CD4-positive, alpha-beta memory T cell (primary cell): ENCODE measurements around the gene LCN2. TPM values are rescaled to one million over a fixed set of nuclear protein-coding genes. Genes with fewer than 3 reads are reported as not detected.

ENCODE experiments used
- CTCF ChIA-PET: fragments of 350-600 bp; sonication (Branson Sonifier 250); formaldehyde crosslinking; loops from one replicate; lab custom pipeline; 2021; ENCODE audit warnings: inconsistent platforms; ENCODE audit not compliant: partially characterized antibody; lab: Charles Lee
- POLR2A ChIA-PET: fragments of 350-600 bp; sonication (Branson Sonifier 250); formaldehyde crosslinking; loops from one replicate; lab custom pipeline; 2021; ENCODE audit not compliant: partially characterized antibody; lab: Charles Lee
- DNase-seq, 5 donors: peaks; one replicate each; pipeline versions ENCODE4 v3.0.0 to v3.0.0-alpha.2; 2020 to 2022; ENCODE audit warnings: mixed read lengths in 1 of 5
- H3K27ac ChIP-seq: one replicate; pipeline ENCODE4 v1.7.0; 2013; ENCODE audit warnings: low read depth, low read length
- H3K27me3 ChIP-seq: 2 replicates; pipeline ENCODE4 v1.7.0; 2013; ENCODE audit warnings: mild to moderate bottlenecking, low read length, moderate library complexity; ENCODE audit not compliant: insufficient read depth
- H3K36me3 ChIP-seq: 2 replicates; pipeline ENCODE4 v1.7.0; 2013; ENCODE audit warnings: mild to moderate bottlenecking, low read length, moderate library complexity; ENCODE audit not compliant: insufficient read depth
- H3K4me1 ChIP-seq: 2 replicates; pipeline ENCODE4 v1.7.0; 2013; ENCODE audit warnings: mild to moderate bottlenecking, low read length, moderate library complexity; ENCODE audit not compliant: insufficient read depth
- H3K4me3 ChIP-seq, 2 donors: one replicate each; pipeline ENCODE4 v1.7.0; 2013; ENCODE audit warnings: low read length in 2 of 2, mild to moderate bottlenecking in 1 of 2
- H3K9me3 ChIP-seq, 2 donors: one replicate each; pipeline ENCODE4 v1.7.0; 2013; ENCODE audit warnings: low read length in 2 of 2, control low read depth in 1 of 2; ENCODE audit not compliant: control insufficient read depth in 1 of 2
- H3K27ac Mint-ChIP-seq, 7 donors: one replicate each; pipeline ENCODE4 v1.8.0; 2020 to 2021; ENCODE audit warnings: mixed read lengths in 7 of 7, mild to moderate bottlenecking in 6 of 7, inconsistent platforms in 3 of 7, moderate library complexity in 3 of 7
- H3K27me3 Mint-ChIP-seq, 2 donors: one replicate each; pipeline ENCODE4 v1.8.0; 2020 to 2021; ENCODE audit warnings: mixed read lengths in 2 of 2
- H3K36me3 Mint-ChIP-seq, 2 donors: one replicate each; pipeline ENCODE4 v1.8.0; 2020 to 2021; ENCODE audit warnings: mixed read lengths in 2 of 2, inconsistent platforms in 1 of 2, mild to moderate bottlenecking in 1 of 2
- H3K4me1 Mint-ChIP-seq, 4 donors: one replicate each; pipeline ENCODE4 v1.8.0; 2020 to 2021; ENCODE audit warnings: mixed read lengths in 4 of 4, mild to moderate bottlenecking in 1 of 4
- H3K4me3 Mint-ChIP-seq, 8 donors: one replicate each; pipeline ENCODE4 v1.8.0; 2020 to 2021; ENCODE audit warnings: mixed read lengths in 8 of 8, mild to moderate bottlenecking in 7 of 8, moderate library complexity in 6 of 8, inconsistent platforms in 3 of 8
- H3K9me3 Mint-ChIP-seq, 8 donors: one replicate each; pipeline ENCODE4 v1.8.0; 2020 to 2021; ENCODE audit warnings: mixed read lengths in 8 of 8, mild to moderate bottlenecking in 5 of 8, inconsistent platforms in 3 of 8, moderate library complexity in 1 of 8
- intact Hi-C: fragments of 100-400 bp; cut with micrococcal nuclease; formaldehyde crosslinking; loops from one replicate; pipeline ENCODE4 v1.15.1; 2023
- polyA plus RNA-seq, 2 donors: library from polyadenylated mRNA; unstranded; fragments of 300-500 nt; fragmentation: Illumina TruSeq; gene quantifications; one replicate each; pipeline ENCODE4 v1.2.3, GENCODE V29; 2021
- total RNA-seq, 2 experiments: library from RNA; stranded (reverse); gene quantifications; one replicate each; pipeline ENCODE4 v1.2.3, GENCODE V29; 2021

LCN2 gene
- total and polyA plus RNA-seq, 4 experiments from 2014 or later, result not detected

DNA sequence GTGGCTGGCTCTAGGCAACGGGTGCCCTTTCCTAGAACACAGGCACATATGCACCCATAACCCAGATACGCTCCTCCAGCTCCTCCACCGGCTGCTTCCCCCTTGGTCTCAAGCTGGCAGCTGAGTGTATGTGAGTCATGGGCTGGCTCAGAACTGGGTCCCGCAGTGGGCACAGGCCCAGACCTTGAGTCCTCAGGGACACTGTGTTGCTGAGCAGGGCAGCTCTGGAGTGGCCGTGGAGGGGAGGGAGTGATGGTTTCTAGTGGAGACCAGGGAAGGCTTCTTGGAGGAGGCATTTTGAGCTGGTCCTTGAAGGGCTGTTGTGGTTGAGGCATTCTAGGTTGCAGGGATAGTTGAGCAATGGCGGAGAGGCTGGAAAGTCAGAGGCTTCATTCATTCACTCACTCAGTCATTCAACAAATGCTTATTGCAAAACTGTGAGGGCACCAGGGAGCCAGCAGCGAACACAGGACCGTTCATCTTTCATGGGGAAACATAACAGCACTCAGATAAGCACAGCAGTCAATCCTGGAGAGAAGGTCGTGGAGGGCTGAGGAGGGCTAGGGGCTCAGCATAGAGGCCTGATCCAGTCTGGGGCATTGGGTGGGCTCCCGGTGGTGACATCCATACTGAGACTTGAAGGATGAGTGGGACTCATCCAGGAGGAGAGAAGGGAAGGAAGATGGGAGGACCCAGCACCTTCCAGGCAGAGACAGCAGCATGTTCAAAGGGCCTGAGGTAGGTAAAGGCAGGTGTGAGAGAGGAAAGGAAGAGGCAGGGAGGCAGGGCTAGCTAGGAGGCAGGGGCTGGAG lies 13.2 kb downstream of the LCN2 start:
- H3K27ac Mint-ChIP-seq, result peak overlapping the region in 6 of 7 donors; percentile 30 to 64 (median 40)
- no peak overlapping the region for H3K27ac ChIP-seq
- H3K27me3 ChIP-seq, result no peaks in the 10 kb centered on the region
- DNase-seq, result no peak
- ChIA-PET CTCF (interaction anchor here (1.6 kb wide), 1 partner anchor 93 kb away, joined by 4 read pairs; no protein-coding TSS in a partner anchor), POLR2A (interaction anchor here (0.9 to 3.3 kb wide), 4 partner anchors 8 to 28 kb away, joined by 3 to 21 read pairs (median 4); partner anchors contain the start of gene CIZ1)
- H3K4me1 Mint-ChIP-seq, result peaks cover 9 to 27% (median 20%) of the 10 kb centered on the region in 4 donors
- peaks cover 16% of the 10 kb centered on the region for H3K4me1 ChIP-seq
- no peak overlapping the region for H3K4me3 ChIP-seq
- H3K27me3 Mint-ChIP-seq, result no peaks in the 10 kb centered on the region
- peaks cover 13 to 41% of the 10 kb centered on the region in 2 donors for H3K36me3 Mint-ChIP-seq
- peak overlapping the region in 6 of 8 donors; percentile 26 to 73 (median 44) for H3K4me3 Mint-ChIP-seq
- H3K9me3 Mint-ChIP-seq, result no peaks in the 10 kb centered on the region
- H3K9me3 ChIP-seq, result no peaks in the 10 kb centered on the region
- intact Hi-C loops, result no loop called here
- peaks cover 22% of the 10 kb centered on the region for H3K36me3 ChIP-seq

DNA sequence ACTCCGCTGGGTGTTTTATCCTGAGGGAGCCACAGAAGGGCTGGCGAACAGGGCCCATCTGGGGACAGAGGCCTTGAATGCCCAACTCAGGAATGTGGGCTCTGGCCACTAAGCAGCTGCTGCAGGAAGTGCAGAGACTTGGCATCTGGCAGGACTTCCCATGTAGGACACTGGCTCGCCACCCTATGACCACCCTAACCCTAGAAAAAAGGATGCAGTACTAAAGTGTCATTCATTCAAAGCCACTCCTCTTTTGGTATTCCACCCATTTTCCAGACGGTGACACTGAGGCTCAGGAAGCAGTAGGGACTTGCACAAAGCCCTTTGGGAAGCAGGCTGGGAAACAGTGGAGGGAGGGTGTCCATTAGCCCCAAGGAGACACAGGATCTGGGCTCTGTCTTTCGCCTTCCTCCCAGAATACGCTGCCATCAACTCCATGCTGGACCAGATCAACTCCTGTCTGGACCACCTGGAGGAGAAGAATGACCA lies 13.8 kb downstream of the LCN2 start:
- H3K4me1 Mint-ChIP-seq, result peaks cover 9 to 27% (median 20%) of the 10 kb centered on the region in 4 donors
- no peaks in the 10 kb centered on the region for H3K9me3 Mint-ChIP-seq

DNA sequence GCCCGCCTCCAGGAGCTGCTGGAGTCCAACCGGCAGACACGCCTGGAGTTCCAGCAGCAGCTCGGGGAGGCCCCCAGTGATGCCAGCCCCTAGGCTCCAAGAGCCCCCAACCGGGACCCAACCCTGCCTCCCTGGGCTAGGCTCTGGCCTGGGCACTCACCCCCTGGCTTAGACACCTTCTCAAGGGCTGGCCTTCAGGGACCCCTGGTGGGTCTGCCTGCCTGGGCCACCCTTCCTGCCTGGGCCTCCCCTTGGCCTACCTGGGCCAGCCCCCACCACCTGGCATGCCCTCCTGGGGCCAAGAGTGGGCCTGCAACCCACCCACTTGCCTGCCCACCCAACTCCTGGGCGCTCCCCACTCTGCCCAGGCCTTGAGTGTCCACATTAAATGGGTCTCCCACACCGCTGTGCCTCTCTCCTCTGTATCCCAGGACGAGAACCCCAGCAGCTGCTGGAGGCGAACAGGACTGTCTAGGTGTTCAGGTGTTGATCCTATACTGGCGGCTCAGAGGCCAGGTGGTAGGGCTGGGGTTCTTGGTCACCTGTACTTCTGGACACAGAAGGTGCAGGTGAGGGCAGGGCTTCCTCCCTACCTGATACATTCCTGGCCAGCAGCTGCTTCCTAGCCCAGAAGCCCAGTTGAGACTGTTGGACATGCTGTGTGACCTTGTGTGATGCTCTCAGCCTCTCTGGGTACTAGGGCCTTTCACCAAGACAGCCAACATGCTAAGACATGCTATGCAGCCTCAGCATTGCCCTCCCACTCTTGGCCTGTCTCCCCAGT lies 14.5 kb downstream of the LCN2 start:
- no peaks in the 10 kb centered on the region for H3K9me3 Mint-ChIP-seq
- CTCF ChIA-PET, result no interaction called here
- H3K36me3 Mint-ChIP-seq, result peaks cover 16 to 48% of the 10 kb centered on the region in 2 donors
- POLR2A ChIA-PET, result interaction anchor here (1.6 kb wide), 1 partner anchor 27 kb away, joined by 3 read pairs; the partner anchor contains the start of gene CIZ1
- peaks cover 11 to 27% (median 20%) of the 10 kb centered on the region in 4 donors for H3K4me1 Mint-ChIP-seq
- Histone ChIP-seq H3K4me3 (no peak overlapping the region), H3K27me3 (no peaks in the 10 kb centered on the region), H3K4me1 (peaks cover 16% of the 10 kb centered on the region), H3K27ac (no peak overlapping the region), H3K36me3 (peaks cover 30% of the 10 kb centered on the region), H3K9me3 (no peaks in the 10 kb centered on the region)
- H3K27me3 Mint-ChIP-seq, result no peaks in the 10 kb centered on the region
- no peak for DNase-seq
- H3K27ac Mint-ChIP-seq, result no peak overlapping the region
- intact Hi-C loops, result no loop called here
- H3K4me3 Mint-ChIP-seq, result no peak overlapping the region

More for the DNA sequence above, 13.8 kb downstream of the LCN2 start:
- Mint-ChIP-seq H3K4me3 (no peak overlapping the region), H3K27me3 (no peaks in the 10 kb centered on the region), H3K36me3 (peaks cover 13 to 45% of the 10 kb centered on the region in 2 donors), H3K27ac (peak overlapping the region in 2 of 7 donors; percentile 38 to 61)
- H3K4me1 ChIP-seq, result peaks cover 16% of the 10 kb centered on the region
- POLR2A ChIA-PET, result interaction anchor here (1.6 to 3.3 kb wide), 2 partner anchors 28 kb away, joined by 3 to 21 read pairs; partner anchors contain the start of gene CIZ1
- H3K9me3 ChIP-seq, result no peaks in the 10 kb centered on the region
- peaks cover 27% of the 10 kb centered on the region for H3K36me3 ChIP-seq
- no peak for DNase-seq
- H3K27me3 ChIP-seq, result no peaks in the 10 kb centered on the region
- no peak overlapping the region for H3K4me3 ChIP-seq
- no peak overlapping the region for H3K27ac ChIP-seq
- intact Hi-C loops, result no loop called here
- CTCF ChIA-PET, result no interaction called here

DNA sequence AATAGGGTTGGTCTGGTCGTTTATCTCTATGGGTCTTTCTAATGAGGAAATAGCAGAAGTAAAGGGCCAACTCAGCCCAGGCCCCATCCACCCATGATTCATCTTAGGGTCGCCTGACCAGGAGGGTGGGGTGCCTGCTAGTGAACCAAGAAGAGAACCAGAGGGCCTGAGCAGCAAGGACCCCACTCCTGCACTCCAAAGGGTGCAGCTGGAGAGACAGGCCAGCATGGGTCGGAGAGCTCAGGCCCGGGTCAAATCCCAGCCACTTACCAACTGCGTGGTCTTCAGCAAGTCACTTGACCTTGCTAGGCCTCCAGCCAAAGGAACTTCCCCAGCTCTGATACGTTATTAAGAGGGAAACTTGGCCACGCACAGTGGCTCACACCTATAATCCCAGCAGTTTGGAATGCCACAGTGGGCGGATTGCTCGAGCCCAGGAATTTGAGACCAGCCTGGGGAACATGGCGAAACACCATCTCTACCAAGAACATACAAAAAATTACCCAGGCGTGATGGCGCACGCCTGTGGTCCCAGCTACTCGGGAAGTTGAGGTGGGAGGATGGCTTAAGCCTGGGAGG lies 15.1 kb downstream of the LCN2 start:
- peaks cover 19 to 54% of the 10 kb centered on the region in 2 donors for H3K36me3 Mint-ChIP-seq
- H3K27ac Mint-ChIP-seq, result peak overlapping the region in 1 of 7 donors; percentile 17
- ChIA-PET POLR2A (interaction anchor here (1.6 kb wide), 1 partner anchor 27 kb away, joined by 3 read pairs; the partner anchor contains the start of gene CIZ1), CTCF (no interaction called here)
- no peaks in the 10 kb centered on the region for H3K9me3 ChIP-seq
- no peaks in the 10 kb centered on the region for H3K9me3 Mint-ChIP-seq
- H3K27ac ChIP-seq, result no peak overlapping the region
- H3K4me1 ChIP-seq, result peaks cover 14% of the 10 kb centered on the region
- DNase-seq, result no peak
- H3K4me3 Mint-ChIP-seq, result no peak overlapping the region
- H3K27me3 Mint-ChIP-seq, result no peaks in the 10 kb centered on the region
- no peaks in the 10 kb centered on the region for H3K27me3 ChIP-seq
- H3K4me1 Mint-ChIP-seq, result peaks cover 9 to 24% (median 17%) of the 10 kb centered on the region in 4 donors
- H3K36me3 ChIP-seq, result peaks cover 36% of the 10 kb centered on the region
- intact Hi-C loops, result no loop called here
- no peak overlapping the region for H3K4me3 ChIP-seq

DNA sequence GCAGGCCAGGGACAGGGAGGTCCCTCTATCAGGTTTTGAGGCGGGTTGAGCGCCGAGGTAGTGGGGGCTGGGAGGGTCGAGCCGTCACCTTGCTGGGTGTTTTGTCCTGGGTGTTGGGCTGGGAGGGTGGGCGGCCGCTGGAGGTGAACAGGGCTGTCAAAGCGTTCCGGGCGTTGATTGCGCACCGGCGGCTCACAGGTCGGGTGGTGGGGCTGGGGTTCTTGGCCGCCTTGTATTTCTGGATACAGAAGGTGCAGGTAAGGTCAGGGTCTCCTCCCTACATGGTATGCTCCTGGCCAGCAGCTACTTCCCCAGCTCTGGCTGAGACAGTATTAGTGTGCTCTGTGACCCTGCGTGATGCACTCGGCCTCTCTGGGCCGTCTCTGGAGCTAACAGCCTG lies 16.9 kb downstream of the LCN2 start:
- Mint-ChIP-seq H3K4me1 (peaks cover 5 to 14% (median 11%) of the 10 kb centered on the region in 4 donors), H3K4me3 (no peak overlapping the region), H3K27me3 (no peaks in the 10 kb centered on the region), H3K9me3 (no peaks in the 10 kb centered on the region), H3K36me3 (peaks cover 23 to 60% of the 10 kb centered on the region in 2 donors), H3K27ac (peak overlapping the region in 1 of 7 donors; percentile 73)
- ChIA-PET POLR2A (no interaction called here), CTCF (no interaction called here)
- no peaks in the 10 kb centered on the region for H3K27me3 ChIP-seq
- H3K27ac ChIP-seq, result no peak overlapping the region
- intact Hi-C loops, result no loop called here
- H3K4me3 ChIP-seq, result no peak overlapping the region
- no peak for DNase-seq
- peaks cover 4% of the 10 kb centered on the region for H3K4me1 ChIP-seq
- no peaks in the 10 kb centered on the region for H3K9me3 ChIP-seq
- H3K36me3 ChIP-seq, result peaks cover 44% of the 10 kb centered on the region

DNA sequence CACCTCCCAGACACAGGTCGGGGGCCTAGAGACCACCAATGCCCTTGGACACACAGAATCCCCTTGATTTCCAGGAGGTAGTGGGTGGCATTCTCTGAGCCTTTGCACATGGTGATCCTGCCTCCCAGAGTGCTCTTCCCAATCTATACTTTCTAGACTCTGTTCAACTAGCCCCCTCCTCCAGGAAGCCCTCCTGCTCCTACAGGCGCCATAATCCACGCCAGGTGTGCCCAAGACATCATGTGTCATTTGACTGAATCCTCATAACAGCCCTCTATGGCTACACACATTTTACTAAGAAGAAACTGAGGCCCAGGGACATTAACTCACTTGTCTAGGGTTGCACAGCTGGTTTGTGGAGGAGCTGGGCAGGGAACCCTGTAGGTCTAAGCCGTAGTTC lies 18.0 kb downstream of the LCN2 start:
- Histone ChIP-seq H3K4me1 (no peaks in the 10 kb centered on the region), H3K27ac (no peak overlapping the region), H3K4me3 (no peak overlapping the region), H3K9me3 (no peaks in the 10 kb centered on the region), H3K36me3 (peaks cover 44% of the 10 kb centered on the region), H3K27me3 (no peaks in the 10 kb centered on the region)
- intact Hi-C loops, result no loop called here
- peak overlapping the region in 4 of 7 donors; percentile 26 to 87 (median 48) for H3K27ac Mint-ChIP-seq
- H3K27me3 Mint-ChIP-seq, result no peaks in the 10 kb centered on the region
- DNase-seq, result no peak
- POLR2A ChIA-PET, result interaction anchor here (2.3 kb wide), 1 partner anchor 7 kb away, joined by 13 read pairs; the partner anchor contains the start of gene BBLN
- no peaks in the 10 kb centered on the region for H3K9me3 Mint-ChIP-seq
- H3K4me1 Mint-ChIP-seq, result peaks cover 4 to 7% (median 5%) of the 10 kb centered on the region in 4 donors
- CTCF ChIA-PET, result no interaction called here
- H3K36me3 Mint-ChIP-seq, result peaks cover 26 to 61% of the 10 kb centered on the region in 2 donors
- H3K4me3 Mint-ChIP-seq, result no peak overlapping the region
